Activated T-helper 1 cell treated with anti-CD3 and anti-CD28 coated beads, Interleukin-2, amount 50 U/mL, for 16 hours (primary cell): Measurements from ENCODE around the gene SOX12.
"Not testable (repeated sequence)": the region's sequence is repeated elsewhere in the genome, so short reads cannot be mapped to it uniquely, and the experiment has no call there.

Experiments used
- DNase-seq, 2 donors: peaks; one replicate each; pipeline ENCODE4 v3.0.0-alpha.2; 2020; ENCODE audit warnings: low read depth in 1 of 2, low spot score in 1 of 2

The SOX12 gene

DNA sequence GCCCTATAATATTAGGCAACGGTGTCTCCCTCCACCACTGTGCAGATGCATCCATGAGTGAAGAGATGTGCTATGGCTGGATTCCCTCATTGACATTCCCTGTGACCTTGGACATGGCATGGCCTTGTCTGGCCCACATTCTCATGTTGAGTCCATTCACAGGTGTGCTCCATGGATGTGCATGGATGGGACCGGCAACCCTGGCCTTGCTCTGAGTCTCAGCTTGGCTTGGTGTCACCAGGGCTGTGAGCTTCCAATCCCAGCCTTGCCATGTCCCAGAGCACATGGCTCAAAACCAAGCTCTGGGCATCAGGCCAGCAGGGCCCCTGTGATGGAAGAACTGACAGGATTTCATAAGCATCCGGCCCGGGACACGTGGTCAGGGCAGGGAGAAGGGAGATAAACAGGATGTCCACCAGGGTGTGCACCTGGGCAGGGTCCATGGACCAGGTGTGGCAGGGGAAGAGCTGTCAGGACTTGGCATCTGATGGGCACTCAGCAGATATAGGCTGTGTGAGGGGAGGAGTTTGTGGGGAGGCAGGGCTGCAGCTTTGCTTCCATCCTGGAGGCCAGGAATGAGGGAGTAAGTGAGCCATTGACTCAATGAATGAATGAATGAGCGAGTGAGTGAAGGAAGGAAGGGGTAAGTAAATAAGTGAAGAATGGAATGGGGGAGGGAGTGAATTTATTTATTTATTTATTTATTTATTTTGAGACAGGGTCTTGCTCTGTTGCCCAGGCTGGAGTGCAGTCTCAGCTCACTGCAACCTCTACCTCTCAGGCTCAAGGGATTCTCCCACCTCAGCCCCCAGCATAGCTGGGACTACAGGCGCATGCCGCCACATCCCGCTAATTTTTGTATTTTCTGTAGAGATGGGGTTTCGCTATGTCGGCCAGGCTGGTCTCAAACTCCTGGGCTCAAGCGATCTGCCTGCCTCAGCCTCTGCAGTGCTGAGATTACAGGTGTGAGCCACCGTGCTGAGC is 37.2 kb downstream of the SOX12 start:
- DNase-seq, result no peak

DNA sequence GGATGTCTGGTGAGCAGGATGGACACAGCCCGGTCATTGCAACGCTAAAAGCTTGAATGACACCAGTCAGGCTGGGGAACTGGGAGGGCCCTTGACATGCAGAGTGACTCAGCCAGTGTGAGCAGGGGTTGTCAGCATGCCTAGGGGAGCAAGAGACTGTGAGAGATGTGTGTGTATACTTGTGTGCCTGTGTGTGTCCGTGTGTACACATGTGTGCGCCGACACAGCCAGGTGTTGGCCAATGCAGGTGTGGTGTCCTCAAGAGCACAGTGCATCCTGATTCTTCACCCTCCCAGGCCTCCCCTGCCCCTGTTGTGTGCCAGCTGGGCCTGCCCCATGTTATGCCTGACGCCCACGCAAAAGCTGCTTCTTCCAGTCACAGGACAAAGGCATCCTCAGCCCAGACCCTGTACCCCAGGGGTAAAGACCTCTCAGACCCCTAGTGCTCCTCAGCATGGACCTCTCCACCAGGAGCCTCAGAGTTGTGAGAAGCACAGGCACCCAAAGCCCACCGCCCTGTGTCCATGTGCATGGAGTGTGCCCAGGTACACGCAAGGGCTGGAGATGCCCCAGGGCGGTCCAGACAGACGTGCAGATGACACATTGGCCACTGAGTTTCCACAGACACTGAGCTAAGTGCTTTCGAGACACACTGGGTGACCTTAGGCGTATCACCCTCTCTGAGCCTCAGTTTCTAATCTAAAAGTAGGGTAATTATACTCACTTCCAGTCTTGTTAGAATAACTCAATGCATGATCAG is 38.1 kb downstream of the SOX12 start:
- DNase-seq, result no peak

DNA sequence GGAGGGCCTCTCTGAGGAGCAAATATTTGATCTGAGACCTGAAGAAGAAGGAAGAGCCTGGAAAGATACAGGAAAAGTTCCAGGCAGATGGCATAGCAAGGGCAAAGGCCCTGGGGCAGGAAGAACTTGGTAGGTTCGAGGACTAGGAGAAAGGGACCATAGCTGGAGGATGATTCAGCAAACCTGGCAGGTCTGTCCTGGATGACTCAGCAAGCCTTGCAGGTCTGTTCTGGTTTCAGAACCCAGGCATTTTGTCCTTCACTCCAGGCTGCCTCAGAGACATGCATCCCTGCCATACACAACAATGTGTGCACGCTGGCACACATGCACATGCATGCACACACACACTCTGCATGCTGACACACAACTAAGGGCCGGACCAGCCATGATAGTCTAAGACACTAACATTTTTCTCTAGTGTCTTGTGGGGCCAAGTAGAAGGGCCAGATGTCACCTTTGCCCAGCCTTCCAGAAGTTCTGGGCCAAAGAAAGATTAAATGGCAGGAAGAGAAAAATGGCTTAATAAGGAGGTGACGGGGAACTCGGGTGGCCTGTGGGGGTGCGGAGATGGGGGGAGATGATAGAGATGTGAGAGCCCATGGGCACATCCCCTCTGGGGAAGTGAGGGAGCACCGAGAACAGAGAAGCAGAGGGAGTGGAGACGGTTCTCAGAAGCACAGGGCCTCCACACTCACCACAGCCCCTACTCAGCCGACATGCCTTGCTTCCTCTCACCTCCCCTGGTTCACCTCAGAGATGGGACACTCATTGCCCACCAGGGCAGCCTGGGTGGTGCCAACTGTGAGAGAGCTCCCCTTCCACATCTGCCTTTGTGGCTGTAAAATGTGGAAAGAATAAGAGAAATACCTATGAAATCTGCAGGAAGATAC is 39.8 kb downstream of the SOX12 start:
- no peak for DNase-seq

DNA sequence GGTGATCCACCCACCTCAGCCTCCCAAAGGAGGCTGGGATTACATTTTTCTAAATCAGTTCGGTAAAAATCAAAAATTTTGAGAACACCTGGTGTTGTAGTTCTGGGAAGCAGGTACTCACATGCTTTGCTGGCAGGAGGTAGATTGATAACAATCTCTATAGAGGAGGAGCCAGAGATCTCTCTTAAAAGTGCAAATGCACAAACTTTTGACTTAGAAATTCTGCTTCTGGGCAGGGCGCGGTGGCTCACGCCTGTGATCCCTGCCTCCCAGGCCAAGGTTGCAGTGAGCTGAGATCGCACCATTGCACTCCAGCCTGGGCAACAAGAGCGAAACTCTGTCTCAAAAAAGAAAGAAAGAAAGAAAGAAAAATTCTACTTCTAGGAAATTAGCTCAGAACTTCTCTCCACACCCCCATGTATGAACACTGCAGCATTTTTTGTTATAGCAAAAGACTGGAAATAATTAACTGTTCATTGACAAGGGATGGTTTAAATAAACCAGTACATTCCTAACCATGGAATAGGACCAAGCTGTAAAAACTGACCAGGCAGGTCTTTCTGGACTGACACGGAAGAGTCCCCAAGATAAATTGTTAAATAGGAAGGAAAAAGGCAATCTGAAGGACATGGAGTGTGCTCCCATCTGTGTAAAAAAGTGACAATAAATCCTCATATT is 40.8 kb downstream of the SOX12 start:
- DNase-seq, result no peak

DNA sequence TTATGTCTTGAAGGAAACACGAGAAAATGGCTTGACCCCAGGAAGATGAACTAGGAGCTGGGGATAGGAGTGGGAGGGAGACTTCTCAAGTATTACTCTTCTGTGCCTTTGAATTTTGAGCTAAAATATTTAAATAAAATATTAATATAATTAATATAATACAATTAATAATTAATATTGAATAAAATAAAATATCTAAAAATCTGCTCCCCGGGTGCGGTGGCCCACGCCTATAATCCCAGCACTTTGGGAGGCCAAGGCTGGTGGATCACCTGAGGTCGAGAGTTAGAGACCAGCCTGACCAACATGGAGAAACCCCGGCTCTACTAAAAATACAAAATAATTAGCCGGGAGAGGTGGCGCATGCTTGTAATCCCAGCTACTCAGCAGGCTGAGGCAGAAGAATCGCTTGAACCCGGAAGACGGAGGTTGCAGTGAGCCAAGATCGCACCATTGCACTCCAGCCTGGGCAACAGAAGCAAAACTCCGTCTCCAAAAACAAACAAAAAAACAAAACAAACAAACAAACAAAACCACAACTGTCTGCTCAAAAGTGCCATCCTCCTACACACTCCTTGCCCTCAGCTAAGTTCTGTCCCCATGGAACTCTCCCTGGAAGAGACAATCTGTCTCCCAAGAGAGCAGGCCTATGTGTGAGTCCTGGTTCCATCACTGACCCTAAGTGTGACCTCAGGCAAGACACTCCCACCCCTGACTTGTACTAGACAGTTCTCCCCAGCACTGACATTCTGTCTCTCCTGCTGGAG is 41.5 kb downstream of the SOX12 start:
- DNase-seq, result no peak

DNA sequence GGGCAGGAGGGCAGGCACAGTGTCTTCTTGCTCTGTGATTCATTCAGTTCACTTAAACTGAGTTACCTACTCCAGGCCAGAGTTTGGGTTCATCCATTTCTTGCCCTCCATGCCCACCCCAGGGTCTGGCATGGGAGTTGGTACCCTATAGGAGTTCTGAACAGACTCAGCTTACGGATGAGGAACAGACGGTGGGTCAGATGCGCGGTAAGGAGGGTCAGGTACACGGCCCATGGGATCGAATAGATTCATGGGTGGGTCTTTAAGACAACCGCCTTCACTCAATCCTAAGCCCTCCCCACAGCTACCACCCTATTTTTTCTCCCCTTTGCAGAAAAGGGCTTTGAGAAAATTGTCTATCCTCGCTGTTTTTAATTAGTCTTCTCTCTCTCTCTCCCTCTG is 42.1 kb downstream of the SOX12 start:
- no peak for DNase-seq

DNA sequence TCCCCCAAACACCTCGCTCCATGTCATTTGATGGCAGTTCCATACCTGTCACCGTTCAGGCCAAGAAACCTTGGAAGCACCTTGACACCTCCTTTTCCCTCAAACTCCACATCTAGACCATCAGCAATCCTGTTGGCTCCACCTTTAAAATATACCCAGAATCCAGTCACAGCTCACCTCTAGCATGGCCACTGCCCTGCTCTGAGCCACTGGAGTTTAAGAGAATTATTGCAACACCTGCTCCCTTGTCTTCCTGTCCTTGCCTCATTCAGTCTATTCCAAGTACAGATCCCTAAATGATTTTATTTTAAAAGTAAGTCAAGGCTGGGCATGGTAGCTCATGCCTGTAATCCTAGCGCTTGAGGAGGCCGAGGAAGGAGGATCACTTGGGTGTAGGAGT is 43.6 kb downstream of the SOX12 start:
- no peak for DNase-seq

DNA sequence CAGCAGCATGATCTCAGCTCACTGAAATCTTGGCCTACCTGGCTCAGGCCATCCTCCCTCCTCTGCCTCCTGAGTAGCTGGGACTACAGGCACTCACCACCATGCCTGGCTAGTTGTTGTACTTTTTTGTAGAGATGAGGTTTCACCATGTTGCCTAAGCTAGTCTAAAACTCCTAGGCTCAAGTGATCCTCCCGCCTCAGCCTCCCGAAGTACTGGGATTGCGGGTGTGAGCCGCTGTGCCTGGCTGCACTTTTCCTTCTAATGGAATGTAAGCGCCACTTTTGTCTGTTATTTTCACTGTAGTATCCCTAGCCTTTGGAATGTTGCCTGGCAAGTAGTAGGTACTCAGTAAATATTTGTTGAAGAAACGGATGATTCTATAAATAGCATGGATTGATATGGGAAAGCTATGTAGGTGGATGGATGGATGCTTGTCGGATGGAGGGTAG is 44.8 kb downstream of the SOX12 start:
- no peak for DNase-seq

DNA sequence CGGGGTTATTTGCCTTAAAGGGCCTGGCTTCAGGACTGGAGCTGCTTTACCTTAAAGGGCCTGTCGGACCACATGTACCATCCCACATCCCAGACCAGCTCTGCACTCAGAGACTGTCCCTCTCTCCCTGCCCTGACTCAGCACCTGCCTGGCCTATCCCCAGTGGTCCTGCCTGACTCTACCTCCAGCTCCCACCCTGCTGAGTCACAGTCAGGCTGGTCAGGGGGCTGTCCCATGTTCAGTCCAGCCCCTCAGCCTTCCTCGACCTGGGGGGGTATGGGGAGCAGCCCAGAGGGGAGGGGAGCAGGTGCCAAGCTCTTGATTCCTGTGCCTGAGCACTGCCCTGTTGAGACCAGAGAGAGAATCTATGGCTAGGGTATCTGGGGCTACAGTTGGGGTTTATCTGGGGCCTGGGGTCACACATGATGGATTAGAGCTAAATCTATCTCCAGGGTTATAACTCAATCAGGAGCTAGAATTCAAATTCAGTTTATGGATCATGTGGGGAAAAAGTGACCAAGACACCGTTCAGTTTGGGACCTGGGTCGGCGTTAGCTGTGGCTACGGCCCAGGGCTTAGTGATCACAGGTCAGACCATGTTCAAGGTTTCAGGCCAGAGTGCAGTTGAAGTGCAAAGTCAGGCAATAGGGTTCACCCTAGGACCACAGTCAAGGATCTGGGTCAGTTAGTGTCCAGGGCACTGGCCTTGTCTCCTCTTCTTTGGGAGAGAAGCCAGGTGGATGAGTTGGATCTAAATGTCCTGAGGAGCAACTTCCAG is 45.8 kb downstream of the SOX12 start:
- no peak for DNase-seq

DNA sequence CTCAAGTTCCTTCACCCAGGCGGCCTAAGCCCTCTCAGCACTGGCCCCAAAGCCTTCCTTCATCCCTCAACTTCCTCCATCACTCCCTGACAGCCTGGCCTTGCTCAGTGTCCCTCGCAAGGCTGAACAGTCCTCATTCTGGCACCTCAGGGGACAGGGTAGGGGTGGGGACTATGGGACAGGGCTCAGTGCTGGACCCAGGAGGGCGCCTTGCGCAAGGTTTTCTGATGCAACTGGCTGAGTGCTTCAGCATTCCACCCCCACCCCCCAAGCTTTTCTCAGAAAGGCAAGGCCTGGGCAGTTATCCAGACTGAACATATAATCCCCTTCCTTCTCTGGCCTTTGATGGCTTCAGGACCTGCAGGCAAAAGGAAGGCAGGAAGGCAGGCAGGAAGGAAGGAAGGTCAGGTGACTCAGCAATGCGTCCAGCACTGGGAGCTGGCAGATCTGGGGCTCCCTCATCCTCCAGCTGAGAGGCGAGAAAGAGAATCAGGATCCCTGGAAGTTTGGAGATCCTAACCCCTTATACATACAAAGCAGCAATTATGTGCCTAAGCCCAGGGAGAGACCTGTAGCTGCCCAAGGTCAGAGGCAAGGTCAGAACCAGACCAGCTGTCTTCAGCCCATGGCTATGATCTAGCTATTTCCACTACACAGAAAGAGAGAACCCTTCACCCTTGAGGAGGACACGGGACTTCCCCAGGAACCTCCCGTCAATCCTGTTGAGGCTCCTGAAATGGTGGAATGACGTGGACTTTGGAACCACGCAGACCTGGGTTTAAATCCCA is 46.6 kb downstream of the SOX12 start:
- DNase-seq, result no peak

DNA sequence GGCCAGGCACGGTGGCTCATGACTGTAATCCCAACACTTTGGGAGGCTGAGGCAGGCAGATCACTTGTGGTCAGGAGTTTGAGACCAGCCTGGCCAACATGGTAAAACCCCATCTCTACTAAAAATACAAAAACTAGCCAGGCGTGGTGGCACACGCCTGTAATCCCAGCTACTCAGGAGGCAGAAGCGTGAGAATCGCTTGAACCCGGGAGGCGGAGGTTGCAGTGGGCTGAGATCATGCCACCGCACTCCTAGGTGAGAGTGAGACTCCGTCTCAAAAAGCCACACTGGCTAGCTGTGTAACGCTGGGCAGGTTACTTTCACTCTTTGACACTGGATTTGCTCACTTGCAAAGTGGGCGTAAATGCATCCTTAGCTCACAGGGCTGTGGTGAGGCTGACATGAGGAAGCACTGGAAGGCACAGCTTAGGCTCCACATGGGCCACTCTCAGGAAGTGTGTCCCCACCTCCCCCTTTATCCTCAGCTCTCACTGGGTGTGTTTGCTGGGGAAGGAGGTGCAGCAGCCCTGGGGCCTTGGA is 47.3 kb downstream of the SOX12 start:
- not testable (repeated sequence) for DNase-seq

DNA sequence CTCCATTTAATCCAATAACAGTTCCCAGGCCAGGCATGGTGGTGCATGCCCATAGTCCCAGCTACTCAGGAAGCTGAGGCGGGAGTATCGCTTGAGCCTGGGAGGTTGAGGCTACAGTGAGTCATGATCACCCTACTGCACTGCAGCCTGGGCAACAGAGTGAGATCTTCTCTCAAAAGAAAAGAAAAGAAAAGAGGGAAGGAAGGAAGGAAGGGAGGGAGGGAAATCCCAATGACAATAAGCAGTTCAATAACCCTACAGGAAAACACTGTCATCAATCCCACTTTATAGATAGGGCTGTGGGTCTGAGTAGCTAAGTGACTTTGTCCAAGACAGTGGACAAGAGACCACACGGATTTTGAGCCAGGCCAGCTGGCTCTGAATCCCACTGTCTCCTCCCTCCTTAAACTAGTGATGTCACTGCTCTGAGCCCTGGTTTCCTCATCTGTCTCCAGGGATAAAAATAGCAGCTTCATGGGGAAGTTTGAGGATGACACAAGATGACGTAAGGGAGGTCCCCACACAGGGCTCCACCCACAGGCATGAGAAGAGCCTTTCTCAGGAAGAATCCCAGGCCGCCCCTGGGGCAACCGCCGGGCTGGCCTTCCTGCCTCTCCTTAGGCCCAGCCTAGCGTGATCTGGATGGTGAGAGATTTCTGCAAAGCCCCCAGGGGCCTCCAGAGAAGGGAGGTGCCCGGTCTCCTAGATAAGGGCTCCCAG is 48.0 kb downstream of the SOX12 start:
- no peak for DNase-seq

DNA sequence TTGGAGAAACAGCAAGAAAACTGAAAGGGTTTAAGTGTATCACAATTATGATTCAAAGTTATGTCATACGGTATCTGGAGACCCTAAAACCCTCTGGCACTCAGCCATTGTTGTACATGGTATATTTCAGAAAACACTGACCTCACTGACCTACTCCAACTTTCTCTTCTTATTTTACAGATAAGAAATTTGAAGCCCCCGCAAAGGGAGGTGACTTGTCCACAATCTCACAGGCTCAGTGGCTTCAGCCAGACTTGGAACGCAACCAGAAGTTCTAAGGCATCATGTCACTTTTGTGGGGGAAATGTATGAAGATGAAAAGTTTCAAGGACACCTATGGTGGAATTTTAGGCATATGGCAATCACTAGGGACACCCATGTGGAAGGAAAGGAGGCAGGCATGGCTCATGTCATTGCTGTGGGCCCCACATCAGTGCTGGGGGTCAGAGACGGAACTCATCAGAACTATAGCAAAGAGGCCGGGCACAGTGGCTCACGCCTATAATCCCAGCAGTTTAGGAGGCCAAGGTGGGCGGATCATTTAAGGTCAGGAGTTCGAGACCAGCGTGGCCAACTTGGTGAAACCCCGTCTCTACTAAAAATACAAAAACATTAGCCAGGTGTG is 50.0 kb downstream of the SOX12 start:
- no peak for DNase-seq

DNA sequence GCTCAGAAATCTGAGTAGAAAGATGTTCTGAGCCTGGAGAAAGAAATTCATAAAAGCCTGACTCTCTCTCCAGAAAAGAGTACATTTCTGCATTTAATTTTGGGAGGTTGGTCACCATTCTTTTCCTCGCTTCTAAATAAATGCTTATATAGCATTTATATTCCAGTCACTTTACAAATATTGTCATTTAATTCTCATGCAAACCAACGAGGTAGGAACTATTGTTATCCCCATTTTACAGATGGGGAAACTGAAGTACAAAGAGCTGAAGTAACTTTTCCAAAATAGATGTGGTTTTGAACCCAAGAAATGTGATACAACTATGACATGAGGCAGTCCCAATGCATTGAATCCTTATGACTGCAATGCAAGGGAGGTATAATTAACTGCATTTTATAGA is 50.7 kb downstream of the SOX12 start:
- DNase-seq, result no peak

DNA sequence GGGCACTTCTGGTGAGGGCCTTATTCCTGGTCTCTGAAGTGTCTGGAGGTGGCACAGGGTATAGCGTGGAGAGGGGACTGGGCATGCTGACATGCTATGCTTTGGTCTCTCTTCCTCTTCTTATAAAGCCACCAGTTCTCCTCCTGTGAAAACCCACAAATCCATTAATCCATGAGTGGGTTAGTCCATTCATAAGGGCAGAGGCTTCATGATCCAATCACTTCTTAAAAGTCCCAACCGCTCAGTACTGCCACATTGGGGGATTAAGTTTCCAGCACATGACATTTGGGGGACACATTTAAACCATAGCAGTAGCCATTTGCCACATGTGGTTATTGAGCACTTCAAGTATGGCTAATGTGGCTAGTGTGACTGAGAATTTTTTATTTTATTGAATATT is 51.4 kb downstream of the SOX12 start:
- DNase-seq, result no peak

DNA sequence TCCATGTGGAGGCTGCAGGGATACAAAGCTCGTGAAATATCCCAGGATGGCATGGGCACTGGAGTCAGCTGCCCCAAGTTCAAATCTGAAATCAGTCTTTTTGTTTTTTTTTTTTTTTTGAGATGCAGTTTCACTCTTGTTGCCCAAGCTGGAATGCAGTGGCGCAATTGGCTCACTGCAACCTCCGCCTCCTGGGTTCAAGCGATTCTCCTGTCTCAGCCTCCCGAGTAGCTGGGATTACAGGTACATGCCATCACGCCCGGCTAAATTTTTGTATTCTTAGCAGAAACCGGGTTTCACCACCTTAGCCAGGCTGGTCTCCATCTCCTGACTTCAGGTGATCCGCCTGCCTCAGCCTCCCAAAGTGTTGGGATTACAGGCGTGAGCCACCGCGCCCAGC is 52.2 kb downstream of the SOX12 start:
- DNase-seq, result not testable (repeated sequence)

DNA sequence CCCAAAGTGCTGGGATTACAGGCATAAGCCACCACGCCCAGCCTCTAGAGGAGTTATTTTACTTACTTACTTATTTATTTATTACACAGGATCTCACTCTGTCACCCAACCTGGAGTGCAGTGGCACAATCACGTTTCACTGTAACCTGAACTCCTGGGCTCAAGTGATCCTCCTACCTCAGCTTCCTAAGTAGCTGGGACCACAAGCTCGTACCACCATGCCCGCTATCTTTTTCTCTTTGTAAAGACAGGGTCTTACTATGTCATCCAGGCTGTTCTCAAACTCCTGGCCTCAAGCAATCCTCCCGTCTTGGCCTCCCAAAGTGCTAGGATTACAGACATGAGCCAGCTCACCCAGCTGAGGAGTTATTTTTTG is 53.6 kb downstream of the SOX12 start:
- DNase-seq, result no peak
